ENCODE results near the gene GCNT2. TPM values are rescaled to one million over a fixed set of nuclear protein-coding genes. Genes with fewer than 3 reads are reported as not detected.

The GCNT2 gene
- total and polyA plus RNA-seq, 12 donors = 5.1 to 67.9 (median 45.0) TPM

- TF ChIP-seq CTCF (IDR thresholded peaks at IDR 0.05) = no peak
- WGBS, 2 donors = 62 to 71% methylated on average over 8 of the region's 8 CpGs
- intact Hi-C loops (cut with DNase I) = no loop called here
- Histone ChIP-seq H3K27ac (peak overlapping the region in 6 of 10 donors; percentile 8 to 48 (median 32)), H3K27me3 (no peaks in the 10 kb centered on the region), H3K9me3 (peaks cover 0 to 4% (median 0%) of the 10 kb centered on the region in 11 donors), H3K4me3 (peak overlapping the region in 6 of 10 donors; percentile 4 to 54 (median 32)), H3K36me3 (no peaks in the 10 kb centered on the region), H3K4me1 (peaks cover 0 to 77% (median 19%) of the 10 kb centered on the region in 9 donors)
- no peak for ATAC-seq
- DNase-seq = no peak
Measured at GRCh38 chr6:10532392-10532791, 11.2 kb downstream of the GCNT2 start.

DNA sequence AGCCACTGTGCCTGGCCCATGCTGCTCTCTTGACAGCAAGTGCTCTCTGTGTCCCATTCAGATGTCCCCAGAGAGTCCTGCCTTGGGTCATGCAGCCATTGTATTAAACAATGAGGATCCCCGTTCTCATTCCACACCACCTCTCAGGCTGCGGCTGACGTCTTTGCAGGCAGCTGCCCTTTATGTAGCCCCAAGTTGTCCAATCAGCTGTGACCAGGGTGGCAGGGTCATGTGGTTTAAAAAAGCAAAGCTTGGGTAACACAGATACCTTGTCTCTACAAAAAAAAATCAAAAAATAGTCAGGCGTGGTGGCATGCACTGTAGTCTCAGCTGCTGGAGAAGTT is 13.2 kb downstream of the GCNT2 start:
- H3K27ac ChIP-seq = no peak overlapping the region
- TF ChIP-seq CTCF (IDR thresholded peaks at IDR 0.05) = no peak
- DNase-seq (no peak), ATAC-seq (no peak)
- H3K9me3 ChIP-seq = peaks cover 0 to 4% (median 0%) of the 10 kb centered on the region in 11 donors
- no peaks in the 10 kb centered on the region for H3K36me3 ChIP-seq
- intact Hi-C loops (cut with DNase I) = no loop called here
- no peak overlapping the region for H3K4me3 ChIP-seq
- 71 to 78% methylated on average over 4 of the region's 4 CpGs for WGBS, 2 donors
- H3K4me1 ChIP-seq = peaks cover 0 to 64% (median 19%) of the 10 kb centered on the region in 9 donors
- H3K27me3 ChIP-seq = no peaks in the 10 kb centered on the region

DNA sequence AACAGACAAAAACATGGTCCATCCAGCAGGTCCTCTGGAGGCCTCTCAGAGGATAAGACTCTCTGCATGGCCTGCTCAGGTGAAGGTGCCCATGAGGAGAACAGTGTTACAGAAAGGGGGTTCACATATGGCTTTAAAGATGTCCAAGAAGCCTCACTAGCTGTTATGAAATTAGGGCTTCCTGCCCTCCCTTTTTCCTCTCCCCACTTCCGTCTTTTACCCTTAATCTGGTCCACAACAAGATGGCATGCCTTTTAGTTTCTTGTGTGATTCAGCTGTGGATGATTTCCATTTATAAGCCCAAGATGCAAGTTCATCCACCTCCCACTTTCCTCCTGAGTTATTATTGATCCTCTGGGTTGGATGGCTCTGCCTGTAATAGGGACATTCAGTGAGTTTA is 14.0 kb downstream of the GCNT2 start:
- Histone ChIP-seq H3K36me3 (no peaks in the 10 kb centered on the region), H3K27me3 (no peaks in the 10 kb centered on the region), H3K9me3 (peaks cover 0 to 4% (median 0%) of the 10 kb centered on the region in 11 donors), H3K4me3 (no peak overlapping the region), H3K4me1 (peaks cover 0 to 56% (median 13%) of the 10 kb centered on the region in 9 donors), H3K27ac (peak overlapping the region in 1 of 10 donors; percentile 9)
- no peak for TF ChIP-seq CTCF (IDR thresholded peaks at IDR 0.05)
- DNase-seq = no peak
- WGBS, 2 donors = 62 to 80% methylated on average over 1 of the region's 1 CpG
- no peak for ATAC-seq
- intact Hi-C loops (cut with DNase I) = no loop called here

DNA sequence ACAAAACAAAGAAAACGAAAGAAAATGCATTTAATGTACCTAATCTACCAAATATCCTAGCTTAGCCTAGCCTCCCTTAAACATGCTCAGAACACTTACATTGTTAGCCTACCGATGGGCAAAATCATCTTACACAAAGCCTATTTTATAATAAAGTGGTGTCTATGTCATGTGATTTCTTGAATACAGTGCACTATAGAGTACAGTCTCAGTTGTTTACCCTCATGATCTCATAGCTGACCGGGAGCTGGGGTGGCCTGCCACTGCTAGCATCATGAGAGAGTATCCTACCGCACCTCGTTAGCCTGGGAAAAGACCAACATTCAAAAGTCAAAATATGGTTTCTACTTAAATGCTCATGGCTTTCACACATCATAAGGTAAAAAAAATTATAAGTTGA is 16.6 kb downstream of the GCNT2 start:
- no peaks in the 10 kb centered on the region for H3K36me3 ChIP-seq
- no peak for TF ChIP-seq CTCF (IDR thresholded peaks at IDR 0.05)
- H3K27me3 ChIP-seq = no peaks in the 10 kb centered on the region
- H3K4me1 ChIP-seq = peaks cover 0 to 41% (median 5%) of the 10 kb centered on the region in 9 donors
- H3K9me3 ChIP-seq = peaks cover 0 to 3% (median 0%) of the 10 kb centered on the region in 11 donors
- no peak overlapping the region for H3K4me3 ChIP-seq
- 94% methylated on average over 5 of the region's 5 CpGs for WGBS, 2 donors
- DNase-seq (no peak), ATAC-seq (no peak)
- H3K27ac ChIP-seq = no peak overlapping the region
- intact Hi-C loops (cut with DNase I) = no loop called here
